ENCODE measurements around the gene ORAI1.
"Not testable (repeated sequence)": the region's sequence is repeated elsewhere in the genome, so short reads cannot be mapped to it uniquely, and the experiment has no call there.

Gene ORAI1

GRCh38 chr12:121649819-121650353 lies 23.6 kb downstream of the ORAI1 start:
- DNase-seq, result no peak

DNA sequence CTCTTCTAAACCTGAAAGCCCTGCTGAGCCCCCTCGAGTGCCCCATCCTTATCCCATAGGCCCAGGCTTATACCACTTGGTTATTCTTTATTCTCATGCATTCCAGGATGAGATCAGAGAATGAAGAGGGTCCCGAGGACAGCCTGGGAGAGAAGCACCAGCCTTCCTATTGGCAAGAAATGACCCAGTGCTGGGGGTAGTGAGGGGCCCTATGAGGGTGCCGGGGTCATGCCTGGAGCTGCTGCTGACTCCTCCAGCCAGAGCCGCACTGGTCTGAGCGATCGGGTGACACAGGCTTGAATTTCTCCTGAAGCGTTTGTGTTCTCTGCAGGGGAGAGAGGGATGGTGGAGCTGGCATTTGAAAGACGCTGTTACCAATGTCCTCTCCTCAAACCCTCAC lies 25.0 kb downstream of the ORAI1 start:
- no peak for DNase-seq

DNA sequence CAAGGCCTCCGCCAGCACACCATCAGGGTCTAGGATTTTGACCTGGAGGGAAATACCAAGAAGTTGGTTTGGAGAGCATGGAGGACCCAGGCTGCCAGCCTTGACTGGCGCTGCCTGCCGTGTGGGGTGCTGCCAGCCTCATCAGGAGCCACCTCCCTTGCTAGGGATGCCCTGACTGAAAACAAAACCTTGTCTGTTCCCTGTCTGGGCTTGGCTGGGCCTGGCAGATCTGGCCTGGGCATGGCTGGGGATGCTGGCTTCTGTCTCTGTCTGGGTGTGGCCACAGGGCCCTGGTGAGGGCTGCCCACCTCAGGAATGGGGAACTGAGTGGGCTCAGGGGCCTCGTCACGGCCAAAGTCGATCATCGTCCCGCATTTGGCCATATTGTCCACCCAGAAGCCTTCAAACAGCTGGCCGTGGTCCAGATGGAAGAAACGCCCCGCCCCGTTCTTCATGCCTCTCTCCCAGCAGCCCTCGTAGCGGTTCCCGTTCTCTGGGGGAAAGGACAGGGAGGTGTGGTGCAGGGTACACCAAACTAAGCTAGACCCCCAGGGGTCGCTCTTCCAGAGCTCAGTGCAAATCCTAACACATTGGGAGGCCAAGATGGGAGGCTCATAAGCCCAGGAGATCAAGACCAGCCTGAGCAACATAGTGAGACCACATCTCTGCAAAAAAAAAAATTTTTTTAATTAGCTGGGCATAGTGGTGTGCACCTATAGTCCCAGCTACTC lies 26.6 kb downstream of the ORAI1 start:
- no peak for DNase-seq

DNA sequence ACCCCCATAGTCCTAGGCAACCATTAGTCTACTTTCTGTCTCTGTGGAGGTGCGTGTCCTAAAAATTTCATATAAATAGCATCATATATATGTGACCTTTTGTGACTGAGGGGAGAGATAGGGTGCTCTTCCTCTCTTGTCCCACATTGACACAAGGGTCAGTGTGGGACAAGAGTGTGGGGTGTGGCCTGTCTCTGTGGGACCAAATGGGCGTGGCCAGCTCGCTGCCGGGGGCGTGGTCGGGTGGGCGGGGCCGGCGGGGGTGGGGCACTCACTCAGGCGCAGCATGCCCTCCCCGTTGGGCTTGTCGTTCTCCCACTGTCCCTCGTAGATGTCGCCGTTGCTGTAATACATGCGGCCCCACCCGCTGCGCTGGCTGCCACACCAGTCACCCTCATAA lies 27.7 kb downstream of the ORAI1 start:
- no peak for DNase-seq

DNA sequence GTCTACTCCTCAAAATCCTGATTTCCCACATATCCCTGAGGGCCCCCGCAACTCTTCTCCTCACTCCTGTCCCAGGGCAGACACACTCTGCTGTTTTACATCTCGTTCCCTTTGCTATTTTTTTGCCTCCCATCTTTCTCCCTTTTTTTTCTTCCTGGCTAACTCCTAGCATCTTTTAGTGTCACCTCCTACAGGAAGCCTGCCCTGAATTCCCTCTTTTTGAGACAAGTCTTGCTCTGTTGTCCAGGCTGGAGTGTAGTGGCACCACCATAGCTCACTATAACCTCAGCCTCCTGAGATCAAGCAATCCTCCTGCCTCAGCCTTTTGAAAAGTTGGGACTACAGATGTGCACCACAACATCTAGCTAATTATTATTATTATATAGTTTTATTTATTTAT lies 29.8 kb downstream of the ORAI1 start:
- no peak for DNase-seq

GRCh38 chr12:121657305-121658008 lies 31.1 kb downstream of the ORAI1 start:
- DNase-seq, result no peak

GRCh38 chr12:121661353-121662105 lies 35.2 kb downstream of the ORAI1 start:
- DNase-seq, result not testable (repeated sequence)

DNA sequence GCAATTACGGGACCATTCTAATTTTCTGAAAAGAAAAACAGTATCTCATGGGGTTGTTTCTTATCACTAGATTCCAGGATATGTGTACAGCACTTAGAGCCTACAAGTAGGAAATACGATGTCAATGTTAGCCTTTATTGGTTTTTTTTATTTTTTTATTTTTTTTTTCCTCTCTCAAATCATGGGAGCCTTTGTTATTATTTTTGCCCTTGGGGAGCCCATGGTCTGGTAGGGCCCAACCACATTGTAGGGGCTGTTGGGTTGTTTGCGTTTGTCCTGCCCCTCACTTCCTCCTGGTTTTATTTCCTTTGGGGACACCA lies 37.2 kb downstream of the ORAI1 start:
- no peak for DNase-seq

GRCh38 chr12:121666829-121667228 lies 40.5 kb downstream of the ORAI1 start:
- not testable (repeated sequence) for DNase-seq

- no peak for DNase-seq
Measured at GRCh38 chr12:121668750-121669520, 42.6 kb downstream of the ORAI1 start.

GRCh38 chr12:121669521-121669900 lies 43.2 kb downstream of the ORAI1 start, which contains the start of gene MORN3:
Gene MORN3 (minus strand): TSS chr12:121669654. CDS start chr12:121669483, 171 bp downstream.
- DNase-seq, result no peak

GRCh38 chr12:121673013-121673511 lies 46.7 kb downstream of the ORAI1 start:
- DNase-seq, result no peak

- DNase-seq, result no peak
Measured at GRCh38 chr12:121676190-121676589, 49.9 kb downstream of the ORAI1 start.

DNA sequence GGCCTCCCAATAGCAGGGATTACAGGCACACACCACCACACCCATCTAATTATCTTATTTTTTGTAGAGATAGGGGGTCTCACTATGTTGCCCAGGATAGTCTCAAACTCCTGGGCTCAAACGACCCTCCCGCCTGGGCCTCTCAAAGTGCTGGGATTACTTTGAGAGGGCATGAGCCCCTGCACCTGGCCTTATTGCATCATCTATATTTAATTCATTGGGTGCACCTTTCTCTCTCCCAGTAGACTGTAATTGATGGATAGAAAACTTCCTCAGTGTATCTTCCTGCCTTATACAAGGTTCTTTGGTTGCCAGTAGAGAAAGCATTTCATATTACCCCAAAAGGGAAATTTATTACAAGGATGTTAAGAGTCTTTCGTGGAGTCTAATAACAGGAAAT lies 52.0 kb downstream of the ORAI1 start:
- DNase-seq, result no peak

DNA sequence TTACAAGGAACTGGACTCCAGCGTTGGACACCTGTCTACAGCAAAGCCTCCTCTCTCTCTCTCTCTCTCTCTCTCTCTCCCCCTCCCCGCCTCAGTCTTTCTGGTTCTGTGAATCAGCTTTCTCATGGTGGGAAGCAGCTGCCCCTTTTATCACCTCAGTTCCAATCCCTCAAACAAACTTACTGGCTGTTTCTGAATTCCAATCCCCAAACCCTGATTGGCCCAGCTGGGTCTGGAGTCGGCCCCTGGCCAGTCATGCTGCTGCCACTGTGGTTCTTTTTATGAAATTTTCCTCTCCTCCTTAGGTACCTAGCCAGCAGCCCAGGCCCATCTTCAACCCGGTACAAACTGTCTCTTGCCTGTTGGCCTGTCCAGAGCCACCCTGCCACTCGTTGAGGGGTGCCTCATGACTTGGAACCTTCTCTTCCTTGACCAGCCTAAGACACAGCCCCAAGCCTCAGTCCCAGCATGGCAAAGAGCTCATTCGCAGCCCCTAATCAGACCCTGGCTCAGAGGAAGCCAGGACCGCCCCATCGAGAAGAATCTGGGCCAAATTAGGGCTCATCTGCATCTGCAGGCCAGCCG lies 52.5 kb downstream of the ORAI1 start:
- no peak for DNase-seq

- not testable (repeated sequence) for DNase-seq
Measured at GRCh38 chr12:121679661-121680197, 53.4 kb downstream of the ORAI1 start.

GRCh38 chr12:121688966-121689365 lies 62.6 kb downstream of the ORAI1 start:
- no peak for DNase-seq

GRCh38 chr12:121689430-121689829 lies 63.1 kb downstream of the ORAI1 start:
- DNase-seq, result no peak

Measured in NCI-H1930 (cell line).